ENCODE measurements around the gene SPINK14.

Gene SPINK14

GRCh38 chr5:148140846-148141245 is 27.5 kb upstream of the SPINK14 start:
- no peak for TF ChIP-seq CTCF (conservative IDR thresholded peaks at IDR 0.05; ENCODE audit: low read depth, low read length)
- H3K27me3 ChIP-seq (ENCODE audit: insufficient read depth, low read depth): no peaks in the 10 kb centered on the region
- H3K4me1 ChIP-seq (ENCODE audit: low read depth, poor library complexity, severe bottlenecking): no peaks in the 10 kb centered on the region
- H3K9ac ChIP-seq: no peak overlapping the region
- H3K4me2 ChIP-seq: no peak overlapping the region
- H3K27ac ChIP-seq: no peak overlapping the region
- no peak overlapping the region for H2AFZ ChIP-seq (ENCODE audit: low read depth)
- H3K4me3 ChIP-seq (IDR thresholded peaks at IDR 0.05; ENCODE audit: insufficient read depth, low read depth, low read length): no peak overlapping the region
- no peaks in the 10 kb centered on the region for H3K36me3 ChIP-seq (ENCODE audit: insufficient read depth)
- H3K79me2 ChIP-seq (ENCODE audit: insufficient read depth, low read depth): no peaks in the 10 kb centered on the region
- H4K20me1 ChIP-seq (ENCODE audit: insufficient read depth): no peaks in the 10 kb centered on the region

GRCh38 chr5:148141645-148142044 is 26.7 kb upstream of the SPINK14 start:
- Histone ChIP-seq H3K9ac (no peak overlapping the region), H3K4me2 (no peak overlapping the region), H3K27me3 (ENCODE audit: insufficient read depth, low read depth) (no peaks in the 10 kb centered on the region), H4K20me1 (ENCODE audit: insufficient read depth) (no peaks in the 10 kb centered on the region), H3K4me1 (ENCODE audit: low read depth, poor library complexity, severe bottlenecking) (no peaks in the 10 kb centered on the region), H3K27ac (no peak overlapping the region), H2AFZ (ENCODE audit: low read depth) (no peak overlapping the region), H3K36me3 (ENCODE audit: insufficient read depth) (no peaks in the 10 kb centered on the region), H3K4me3 (IDR thresholded peaks at IDR 0.05; ENCODE audit: insufficient read depth, low read depth, low read length) (no peak overlapping the region), H3K79me2 (ENCODE audit: insufficient read depth, low read depth) (no peaks in the 10 kb centered on the region)
- TF ChIP-seq CTCF (conservative IDR thresholded peaks at IDR 0.05; ENCODE audit: low read depth, low read length): no peak

DNA sequence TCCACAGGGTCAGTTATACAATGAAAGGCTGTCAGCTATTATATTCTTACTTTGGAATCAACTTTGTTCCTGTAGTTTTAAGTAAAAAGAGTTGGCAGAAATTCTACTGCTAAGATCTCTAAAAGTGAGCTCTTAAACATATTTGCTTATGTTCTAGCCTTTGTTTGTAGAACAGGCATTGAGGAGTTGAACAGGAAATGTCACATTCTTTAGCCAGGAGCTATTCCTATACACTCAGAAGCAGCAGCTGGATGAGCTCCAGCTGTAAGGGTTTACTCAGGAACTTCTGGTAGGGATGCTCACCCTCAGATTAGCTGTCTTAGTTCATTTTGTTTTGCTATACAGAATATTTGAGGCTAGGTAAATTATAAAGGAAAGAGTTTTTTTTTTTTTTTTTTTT is 22.4 kb upstream of the SPINK14 start:
- no peaks in the 10 kb centered on the region for H4K20me1 ChIP-seq (ENCODE audit: insufficient read depth)
- no peaks in the 10 kb centered on the region for H3K4me1 ChIP-seq (ENCODE audit: low read depth, poor library complexity, severe bottlenecking)
- H3K4me3 ChIP-seq (IDR thresholded peaks at IDR 0.05; ENCODE audit: insufficient read depth, low read depth, low read length): no peak overlapping the region
- no peaks in the 10 kb centered on the region for H3K27me3 ChIP-seq (ENCODE audit: insufficient read depth, low read depth)
- no peaks in the 10 kb centered on the region for H3K36me3 ChIP-seq (ENCODE audit: insufficient read depth)
- H2AFZ ChIP-seq (ENCODE audit: low read depth): no peak overlapping the region
- no peak overlapping the region for H3K27ac ChIP-seq
- H3K9ac ChIP-seq: no peak overlapping the region
- H3K79me2 ChIP-seq (ENCODE audit: insufficient read depth, low read depth): no peaks in the 10 kb centered on the region
- TF ChIP-seq CTCF (conservative IDR thresholded peaks at IDR 0.05; ENCODE audit: low read depth, low read length): no peak
- no peak overlapping the region for H3K4me2 ChIP-seq

GRCh38 chr5:148146487-148146886 is 21.9 kb upstream of the SPINK14 start:
- H3K27ac ChIP-seq: no peak overlapping the region
- H3K9ac ChIP-seq: no peak overlapping the region
- no peak for TF ChIP-seq CTCF (conservative IDR thresholded peaks at IDR 0.05; ENCODE audit: low read depth, low read length)

More at GRCh38 chr5:148146487-148146886, 21.9 kb upstream of the SPINK14 start:
- H2AFZ ChIP-seq (ENCODE audit: low read depth): no peak overlapping the region
- no peaks in the 10 kb centered on the region for H3K79me2 ChIP-seq (ENCODE audit: insufficient read depth, low read depth)
- H3K4me2 ChIP-seq: no peak overlapping the region
- no peaks in the 10 kb centered on the region for H3K27me3 ChIP-seq (ENCODE audit: insufficient read depth, low read depth)
- H3K4me3 ChIP-seq (IDR thresholded peaks at IDR 0.05; ENCODE audit: insufficient read depth, low read depth, low read length): no peak overlapping the region
- H3K36me3 ChIP-seq (ENCODE audit: insufficient read depth): no peaks in the 10 kb centered on the region
- H4K20me1 ChIP-seq (ENCODE audit: insufficient read depth): no peaks in the 10 kb centered on the region
- no peaks in the 10 kb centered on the region for H3K4me1 ChIP-seq (ENCODE audit: low read depth, poor library complexity, severe bottlenecking)

Measured in KMS-11 (cell line).